ENCODE measurements around the gene PTPN14. TPM values are rescaled to one million over a fixed set of nuclear protein-coding genes. Genes with fewer than 3 reads are reported as not detected.

PTPN14 gene
- total RNA-seq, 1 experiment from 2014 or later: 37.5 TPM

DNA sequence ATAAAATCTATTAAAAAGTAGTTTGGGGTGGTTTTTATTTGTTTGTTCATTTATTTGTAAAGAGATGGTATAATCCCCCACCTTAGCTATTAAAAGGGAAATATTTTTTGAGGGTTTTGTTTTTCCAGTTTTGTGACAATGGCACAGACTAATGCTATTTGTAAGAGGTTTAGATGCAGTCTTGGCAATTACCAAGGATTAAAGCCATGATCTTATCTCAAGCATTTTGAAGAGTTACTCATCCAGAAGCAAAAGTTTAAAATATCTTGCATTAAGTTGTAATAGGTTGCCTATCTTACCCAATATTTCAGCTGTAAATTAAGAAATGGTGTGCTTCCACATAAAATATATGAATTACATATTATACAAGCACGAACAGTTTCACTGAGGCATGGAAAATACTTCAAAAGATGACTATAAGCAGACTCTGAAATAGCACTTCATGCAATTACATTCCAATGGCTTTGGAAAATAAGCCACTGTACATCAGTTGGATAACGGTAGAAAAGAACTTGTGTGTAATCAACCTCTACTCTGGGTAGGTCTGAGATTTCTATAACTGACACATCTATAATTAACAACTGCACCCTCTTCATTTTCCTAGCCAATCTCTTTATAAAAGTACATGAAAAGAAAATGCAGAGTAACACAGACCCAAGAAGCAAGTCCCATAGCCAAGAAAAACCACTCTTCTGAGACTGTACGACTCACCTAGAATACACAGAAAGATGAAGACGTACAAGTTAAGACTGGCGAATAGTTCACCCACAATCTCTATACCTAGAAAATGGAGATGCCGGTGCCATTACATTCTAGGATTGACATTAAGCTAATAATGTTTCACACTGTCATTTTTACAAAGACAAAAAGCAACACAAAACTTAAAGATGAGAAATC is 95.2 kb downstream of the PTPN14 start:
- H3K9me2 ChIP-seq (ENCODE audit: insufficient read depth): no peaks in the 10 kb centered on the region
- no TSS peak for BruUV-seq (replicated peaks)
- TF ChIP-seq FOSL1 (IDR thresholded peaks at IDR 0.05; ENCODE audit: low read depth): no peak
- no peak for TF ChIP-seq TCF7L2 (IDR thresholded peaks at IDR 0.05; ENCODE audit: borderline replicate concordance, extremely low read depth, insufficient read depth, insufficient read length)
- TF ChIP-seq EGR1 (IDR thresholded peaks at IDR 0.05; ENCODE audit: low read depth): no peak
- no peak for TF ChIP-seq CBX3 (IDR thresholded peaks at IDR 0.05; ENCODE audit: low read depth)
- TF ChIP-seq RAD21 (IDR thresholded peaks at IDR 0.05; ENCODE audit: low read depth): no peak
- H3K36me3 ChIP-seq (ENCODE audit: control insufficient read depth in 1 of 2, insufficient read depth in 2 of 2, low read length in 2 of 2): no peaks in the 10 kb centered on the region
- H3K4me3 ChIP-seq (replicated peaks in 1 of 2; ENCODE audit: low read depth in 1 of 2, low read length in 2 of 2): no peak overlapping the region
- H3K4me2 ChIP-seq (ENCODE audit: low read length): no peak overlapping the region
- H3K9ac ChIP-seq (ENCODE audit: low read length): no peak overlapping the region
- H3K79me2 ChIP-seq (ENCODE audit: insufficient read depth, low read length): peaks cover 30% of the 10 kb centered on the region
- H3K27ac ChIP-seq (ENCODE audit: low read depth, low read length): no peak overlapping the region
- POLR2A ChIA-PET: interaction anchor here (1.1 to 1.3 kb wide), 2 partner anchors 17 to 95 kb away, joined by 3 read pairs; partner anchors contain the start of gene PTPN14
- no peaks in the 10 kb centered on the region for H3K27me3 ChIP-seq (ENCODE audit: insufficient read depth, low read length)
- peaks cover 25 to 39% of the 10 kb centered on the region in 2 experiments for H3K4me1 ChIP-seq (ENCODE audit: control insufficient read depth in 1 of 2, insufficient read depth in 2 of 2, low read length in 2 of 2)
- DNase-seq (ENCODE audit: low read depth, low spot score): no peak
- intact Hi-C loops (cut with micrococcal nuclease): no loop called here
- no peak for ATAC-seq
- RAD21 ChIA-PET (ENCODE audit: low non-redundant PET in 1 of 2, low total read pairs in 2 of 2, uncharacterized antibody in 2 of 2, unreplicated experiment in 2 of 2): no interaction called here
- CTCF ChIA-PET: no interaction called here
- H4K20me1 ChIP-seq (ENCODE audit: insufficient read depth): no peaks in the 10 kb centered on the region
- H2AFZ ChIP-seq (ENCODE audit: low read depth, low read length, poor library complexity, severe bottlenecking): no peak overlapping the region
- H3K9me3 ChIP-seq (ENCODE audit: control insufficient read depth in 1 of 2, insufficient read depth in 1 of 2, low read depth in 1 of 2, low read length in 2 of 2): no peaks in the 10 kb centered on the region

DNA sequence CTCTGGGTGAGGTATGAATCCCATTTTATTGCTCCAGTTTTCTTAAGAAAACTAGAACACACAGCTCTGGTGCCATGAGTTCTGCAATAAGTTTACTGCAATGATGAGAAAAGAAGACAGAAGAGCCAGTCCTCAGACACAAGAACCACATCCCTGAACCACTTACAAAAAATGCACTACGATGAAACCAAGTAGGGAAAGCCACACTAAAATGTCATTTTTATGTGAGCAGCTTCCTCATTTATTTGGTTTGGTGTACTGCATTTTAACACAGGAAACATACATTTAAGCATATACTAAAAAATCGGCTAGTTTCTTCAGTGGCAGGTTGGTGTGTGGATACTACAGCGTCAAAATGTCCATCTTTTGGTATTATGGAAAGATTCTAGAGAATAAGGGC is 95.9 kb downstream of the PTPN14 start:
- ChIA-PET POLR2A (interaction anchor here (1.3 kb wide), 1 partner anchor 16 kb away, joined by 3 read pairs; no protein-coding TSS in a partner anchor), RAD21 (ENCODE audit: low non-redundant PET in 1 of 2, low total read pairs in 2 of 2, uncharacterized antibody in 2 of 2, unreplicated experiment in 2 of 2) (no interaction called here), CTCF (no interaction called here)
- Histone ChIP-seq H3K4me2 (ENCODE audit: low read length) (peak overlapping the region; percentile 55), H3K27me3 (ENCODE audit: insufficient read depth, low read length) (no peaks in the 10 kb centered on the region), H3K9me3 (ENCODE audit: control insufficient read depth in 1 of 2, insufficient read depth in 1 of 2, low read depth in 1 of 2, low read length in 2 of 2) (no peaks in the 10 kb centered on the region), H3K4me3 (replicated peaks in 1 of 2; ENCODE audit: low read depth in 1 of 2, low read length in 2 of 2) (no peak overlapping the region), H3K27ac (ENCODE audit: low read depth, low read length) (no peak overlapping the region), H3K9me2 (ENCODE audit: insufficient read depth) (no peaks in the 10 kb centered on the region), H3K36me3 (ENCODE audit: control insufficient read depth in 1 of 2, insufficient read depth in 2 of 2, low read length in 2 of 2) (no peaks in the 10 kb centered on the region), H2AFZ (ENCODE audit: low read depth, low read length, poor library complexity, severe bottlenecking) (no peak overlapping the region), H3K79me2 (ENCODE audit: insufficient read depth, low read length) (peaks cover 27% of the 10 kb centered on the region), H3K9ac (ENCODE audit: low read length) (no peak overlapping the region), H3K4me1 (ENCODE audit: control insufficient read depth in 1 of 2, insufficient read depth in 2 of 2, low read length in 2 of 2) (peaks cover 25 to 39% of the 10 kb centered on the region in 2 experiments), H4K20me1 (ENCODE audit: insufficient read depth) (no peaks in the 10 kb centered on the region)
- no TSS peak for BruUV-seq (replicated peaks)
- ATAC-seq (no peak), DNase-seq (ENCODE audit: low read depth, low spot score) (no peak)
- intact Hi-C loops (cut with micrococcal nuclease): no loop called here
- TF ChIP-seq SP1 (IDR thresholded peaks at IDR 0.05; ENCODE audit: low read depth): no peak
- no peak for TF ChIP-seq EGR1 (IDR thresholded peaks at IDR 0.05; ENCODE audit: low read depth)
- no peak for TF ChIP-seq FOSL1 (IDR thresholded peaks at IDR 0.05; ENCODE audit: low read depth)
- TF ChIP-seq ZFX (IDR thresholded peaks at IDR 0.05): no peak
- TF ChIP-seq POLR2A (IDR thresholded peaks at IDR 0.05; ENCODE audit: borderline replicate concordance, extremely low read depth, insufficient read depth, insufficient read length): no peak
- TF ChIP-seq YY1 (IDR thresholded peaks at IDR 0.05; ENCODE audit: extremely low read depth, insufficient replicate concordance, low read depth, low read length): no peak
- no peak for TF ChIP-seq ELF1 (IDR thresholded peaks at IDR 0.05; ENCODE audit: borderline replicate concordance, low read depth)
- TF ChIP-seq, protein P1, sequence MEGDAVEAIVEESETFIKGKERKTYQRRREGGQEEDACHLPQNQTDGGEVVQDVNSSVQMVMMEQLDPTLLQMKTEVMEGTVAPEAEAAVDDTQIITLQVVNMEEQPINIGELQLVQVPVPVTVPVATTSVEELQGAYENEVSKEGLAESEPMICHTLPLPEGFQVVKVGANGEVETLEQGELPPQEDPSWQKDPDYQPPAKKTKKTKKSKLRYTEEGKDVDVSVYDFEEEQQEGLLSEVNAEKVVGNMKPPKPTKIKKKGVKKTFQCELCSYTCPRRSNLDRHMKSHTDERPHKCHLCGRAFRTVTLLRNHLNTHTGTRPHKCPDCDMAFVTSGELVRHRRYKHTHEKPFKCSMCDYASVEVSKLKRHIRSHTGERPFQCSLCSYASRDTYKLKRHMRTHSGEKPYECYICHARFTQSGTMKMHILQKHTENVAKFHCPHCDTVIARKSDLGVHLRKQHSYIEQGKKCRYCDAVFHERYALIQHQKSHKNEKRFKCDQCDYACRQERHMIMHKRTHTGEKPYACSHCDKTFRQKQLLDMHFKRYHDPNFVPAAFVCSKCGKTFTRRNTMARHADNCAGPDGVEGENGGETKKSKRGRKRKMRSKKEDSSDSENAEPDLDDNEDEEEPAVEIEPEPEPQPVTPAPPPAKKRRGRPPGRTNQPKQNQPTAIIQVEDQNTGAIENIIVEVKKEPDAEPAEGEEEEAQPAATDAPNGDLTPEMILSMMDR (IDR thresholded peaks at IDR 0.05 in 2 of 3, conservative IDR thresholded peaks at IDR 0.05 in 1 of 3; ENCODE audit: borderline replicate concordance in 1 of 3, insufficient read depth in 1 of 3, low read depth in 2 of 3, low read length in 2 of 3): no peak
- TF ChIP-seq RAD21 (IDR thresholded peaks at IDR 0.05; ENCODE audit: low read depth): no peak
- TF ChIP-seq POLR2AphosphoS5 (IDR thresholded peaks at IDR 0.05; ENCODE audit: low read depth, low read length): no peak
- no peak for TF ChIP-seq SRF (IDR thresholded peaks at IDR 0.05; ENCODE audit: low read depth)
- TF ChIP-seq, protein P2, sequence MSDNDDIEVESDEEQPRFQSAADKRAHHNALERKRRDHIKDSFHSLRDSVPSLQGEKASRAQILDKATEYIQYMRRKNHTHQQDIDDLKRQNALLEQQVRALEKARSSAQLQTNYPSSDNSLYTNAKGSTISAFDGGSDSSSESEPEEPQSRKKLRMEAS (IDR thresholded peaks at IDR 0.05): no peak
- TF ChIP-seq EZH2 (IDR thresholded peaks at IDR 0.05): no peak
- TF ChIP-seq JUND (IDR thresholded peaks at IDR 0.05): no peak
- TF ChIP-seq ZNF274 (IDR thresholded peaks at IDR 0.05; ENCODE audit: low read depth, low read length): no peak
- TF ChIP-seq SIN3A (IDR thresholded peaks at IDR 0.05; ENCODE audit: low read depth): no peak
- TF ChIP-seq, protein P3, sequence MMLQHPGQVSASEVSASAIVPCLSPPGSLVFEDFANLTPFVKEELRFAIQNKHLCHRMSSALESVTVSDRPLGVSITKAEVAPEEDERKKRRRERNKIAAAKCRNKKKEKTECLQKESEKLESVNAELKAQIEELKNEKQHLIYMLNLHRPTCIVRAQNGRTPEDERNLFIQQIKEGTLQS (IDR thresholded peaks at IDR 0.05): no peak
- TF ChIP-seq TCF7L2 (IDR thresholded peaks at IDR 0.05; ENCODE audit: borderline replicate concordance, extremely low read depth, insufficient read depth, insufficient read length): no peak
- TF ChIP-seq CEBPB (IDR thresholded peaks at IDR 0.05; ENCODE audit: low read depth): no peak
